ENCODE measurements around the gene ELL.

The ELL gene

DNA sequence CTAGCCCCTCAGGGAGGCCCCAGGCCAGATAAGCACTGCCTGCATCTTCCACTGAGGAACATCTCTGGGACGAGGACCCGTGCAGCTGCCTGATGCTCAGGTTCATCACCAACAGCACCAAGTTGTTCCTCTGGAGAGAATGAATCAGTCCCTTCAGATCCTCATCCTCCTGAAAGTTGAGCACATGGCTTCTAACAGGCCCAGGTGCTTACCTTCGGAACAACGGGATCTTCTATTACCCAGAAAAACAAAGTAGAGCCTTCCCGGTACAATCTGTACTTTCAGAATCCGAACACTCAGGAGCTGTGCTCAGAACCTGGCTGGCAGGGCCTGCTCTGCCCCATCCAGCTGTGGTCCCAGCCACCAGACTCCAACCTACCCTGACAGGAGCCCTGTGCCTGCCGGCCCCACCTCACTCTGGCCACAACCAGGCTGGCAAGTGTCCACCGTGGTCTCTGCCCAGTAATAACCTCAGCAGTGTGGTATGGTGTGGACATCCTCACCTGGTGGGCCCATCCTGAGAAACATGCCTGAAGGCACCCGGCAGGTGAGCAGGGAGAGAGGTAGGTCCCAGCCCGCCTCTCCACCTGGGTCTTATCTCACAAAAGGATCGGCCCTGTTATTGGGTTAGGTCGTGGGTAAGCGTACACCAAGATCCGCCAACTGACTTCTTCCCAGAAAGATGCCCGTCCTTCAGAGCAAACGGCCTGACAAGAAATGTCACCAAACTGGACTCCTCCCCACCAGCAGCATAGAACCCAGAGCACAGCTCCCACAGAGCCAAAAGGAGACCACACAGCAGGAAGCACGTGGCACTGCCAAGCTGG lies 34.1 kb downstream of the ELL start:
- no peak for DNase-seq

DNA sequence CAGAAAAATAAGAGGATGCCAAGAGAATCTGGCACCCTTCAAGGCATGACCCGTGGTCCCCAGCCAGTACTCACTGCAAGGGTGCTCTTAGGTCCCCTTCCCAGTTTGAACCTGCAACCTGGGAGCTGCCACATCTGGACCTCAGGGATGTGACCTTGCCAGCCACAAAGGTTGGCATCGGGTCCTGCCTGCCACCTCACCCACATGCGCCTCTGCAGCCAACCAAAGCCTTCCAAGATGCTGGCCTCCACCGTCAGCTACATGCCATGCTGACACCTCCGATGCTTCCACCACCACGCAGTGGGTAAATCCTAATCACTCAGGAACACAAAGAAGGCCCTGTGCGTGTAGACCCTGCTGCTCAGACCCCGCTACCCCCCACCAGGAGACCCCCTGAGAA lies 35.1 kb downstream of the ELL start:
- DNase-seq: no peak

DNA sequence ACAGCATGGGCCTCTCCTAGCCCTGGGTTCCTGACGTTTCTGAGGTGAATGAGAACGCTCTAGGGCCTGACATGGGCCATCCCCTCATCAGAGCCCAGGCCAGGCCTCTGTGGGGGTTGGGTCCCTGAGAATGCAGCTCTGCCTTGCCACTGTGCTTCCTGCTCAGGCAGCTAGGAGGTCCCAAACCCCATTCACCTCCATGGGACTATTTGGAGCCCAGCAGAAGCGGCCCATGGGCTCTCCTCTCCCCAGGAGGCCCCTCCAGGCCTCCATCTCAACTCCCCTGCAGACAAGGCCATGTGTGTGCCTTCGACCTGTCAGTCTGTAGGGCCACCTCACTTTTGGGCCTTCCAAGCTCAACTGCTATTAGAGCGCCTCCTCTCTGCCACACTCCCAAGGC lies 36.9 kb downstream of the ELL start:
- no peak for DNase-seq

DNA sequence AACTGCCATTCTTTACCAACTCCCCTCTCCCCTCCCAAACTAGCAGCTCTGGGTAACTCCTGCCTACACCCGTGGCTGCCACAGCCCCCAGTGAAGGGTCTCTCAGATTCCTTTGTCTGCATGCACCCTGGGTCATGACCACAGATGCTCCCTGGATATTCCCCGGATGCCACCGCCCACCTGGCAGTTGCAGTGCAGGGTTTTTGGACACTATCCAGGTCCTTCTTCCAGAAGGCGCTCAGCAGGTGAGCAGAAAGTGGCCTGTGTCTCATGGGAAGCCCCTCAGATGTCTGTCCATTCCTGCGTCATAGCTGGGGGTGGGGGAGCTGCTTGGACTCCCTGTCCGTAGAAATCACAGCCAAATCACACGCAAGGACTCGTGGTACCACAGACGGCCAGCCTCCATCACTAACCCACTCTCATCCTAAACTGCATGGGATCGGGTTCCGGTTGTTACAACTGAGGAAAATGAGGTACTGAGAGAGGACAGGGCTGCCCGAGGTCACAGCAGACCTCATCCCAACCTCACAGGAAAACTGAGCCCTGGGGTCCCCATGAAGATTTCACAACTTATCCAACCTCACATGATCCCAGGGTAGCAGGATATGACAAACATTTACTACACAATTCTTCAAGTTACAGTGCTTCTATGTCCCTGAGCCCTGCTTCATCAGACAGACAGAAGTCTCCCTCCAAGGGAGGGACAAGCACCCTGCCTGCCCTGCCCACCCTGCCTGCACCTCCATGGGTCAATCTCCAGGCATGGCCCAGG lies 38.6 kb downstream of the ELL start:
- DNase-seq: no peak

DNA sequence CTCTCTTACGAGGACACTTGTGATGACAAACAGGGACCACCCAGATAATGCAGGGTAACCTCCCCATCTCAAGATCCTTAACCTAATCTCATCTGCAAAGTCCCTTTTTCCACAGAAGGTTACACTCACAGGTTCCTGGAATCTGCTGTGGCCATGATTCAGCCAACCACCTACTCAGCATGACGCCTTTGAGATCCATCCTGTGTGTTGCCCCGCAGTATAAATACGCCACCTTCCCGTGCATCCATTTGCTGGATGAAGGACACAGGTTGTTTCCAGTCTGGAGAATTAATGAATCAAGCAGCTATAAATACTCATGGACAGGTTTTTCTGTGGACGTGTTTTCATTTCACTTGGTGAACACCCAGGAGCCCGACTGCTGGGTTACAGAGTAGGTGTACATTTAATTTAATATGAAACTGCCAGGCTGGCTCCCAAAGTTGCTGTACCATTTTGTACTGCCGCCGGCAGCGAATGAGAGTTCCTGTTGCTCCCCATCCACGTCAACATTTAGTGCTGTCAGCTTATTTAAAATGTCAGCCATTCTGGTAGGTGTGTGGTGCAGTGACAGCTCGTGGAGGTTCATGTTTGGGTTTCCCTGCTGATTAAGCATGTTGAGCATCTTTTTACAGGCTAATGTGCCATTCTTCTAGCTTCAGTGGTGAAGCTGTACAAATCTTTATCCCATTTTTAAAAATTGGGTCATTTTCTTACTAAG lies 40.2 kb downstream of the ELL start:
- no peak for DNase-seq

DNA sequence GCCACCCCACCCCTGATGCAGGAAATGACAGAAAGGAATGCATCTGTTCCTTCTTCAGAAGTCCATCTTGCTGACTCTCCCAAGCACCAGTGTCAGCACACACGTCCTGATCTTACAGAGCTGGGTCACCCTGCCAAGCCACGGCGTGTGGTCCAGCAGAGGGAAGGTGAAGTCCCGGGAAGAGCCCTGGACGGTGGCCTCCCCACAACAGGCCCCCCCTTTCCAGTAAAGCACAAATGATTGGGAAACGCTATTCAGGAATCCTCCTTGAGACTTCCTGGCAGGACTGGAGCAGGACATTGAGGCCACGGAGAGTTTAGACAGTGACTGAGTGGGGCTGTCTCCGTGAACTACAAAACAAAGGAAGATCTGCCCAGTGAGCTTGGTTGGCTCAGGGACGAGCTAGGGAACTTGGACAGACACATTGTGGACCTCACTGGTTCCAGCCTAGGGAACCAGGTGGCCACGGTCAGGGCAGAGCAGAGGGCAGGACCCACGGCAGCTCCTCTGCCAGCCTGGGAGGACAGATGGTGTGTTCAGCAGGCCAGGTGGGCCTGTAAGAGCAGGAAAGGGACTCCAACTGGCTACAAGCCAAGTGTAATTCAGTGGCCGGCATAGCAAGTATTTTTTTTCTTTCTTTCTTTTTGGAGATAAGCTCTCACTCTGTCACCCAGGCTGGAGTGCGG lies 41.7 kb downstream of the ELL start:
- DNase-seq: no peak

DNA sequence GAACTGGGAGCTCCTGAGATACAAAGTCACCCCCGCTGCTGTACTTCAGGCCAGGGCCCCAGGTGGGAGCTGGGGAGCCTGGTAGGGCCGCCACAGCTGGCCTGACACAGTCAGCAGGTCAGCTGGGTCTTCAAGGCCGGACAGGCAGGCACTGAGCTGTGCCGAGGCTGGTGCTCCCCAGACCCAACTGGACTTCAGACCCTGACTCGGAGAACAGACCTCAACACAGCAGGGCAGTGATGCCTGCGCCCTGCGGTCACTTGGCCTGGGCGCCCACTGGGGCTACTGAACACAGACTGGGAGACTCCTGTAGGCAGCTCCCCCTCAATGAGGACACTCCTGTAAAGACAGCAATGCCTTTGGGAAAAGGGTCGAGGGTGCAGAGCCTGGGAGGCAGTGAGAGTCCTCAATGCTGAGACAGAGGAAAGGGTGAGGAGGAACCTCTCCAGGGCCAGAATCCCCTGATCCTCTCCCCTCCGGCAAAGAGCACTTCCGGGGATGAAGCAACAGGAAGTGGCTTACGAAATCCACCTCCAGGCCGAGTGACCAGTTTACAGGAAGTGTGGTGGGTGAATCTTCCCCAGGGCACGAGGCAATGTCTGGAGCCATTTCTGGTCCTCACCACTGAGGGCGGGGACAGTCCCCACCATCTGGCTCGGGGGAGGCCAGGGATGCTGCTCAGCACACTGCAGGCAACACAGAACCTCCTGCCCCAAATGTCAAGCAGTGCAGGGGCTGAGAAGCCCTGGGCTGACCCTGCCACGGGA lies 43.1 kb downstream of the ELL start:
- DNase-seq: peak; percentile 81

DNA sequence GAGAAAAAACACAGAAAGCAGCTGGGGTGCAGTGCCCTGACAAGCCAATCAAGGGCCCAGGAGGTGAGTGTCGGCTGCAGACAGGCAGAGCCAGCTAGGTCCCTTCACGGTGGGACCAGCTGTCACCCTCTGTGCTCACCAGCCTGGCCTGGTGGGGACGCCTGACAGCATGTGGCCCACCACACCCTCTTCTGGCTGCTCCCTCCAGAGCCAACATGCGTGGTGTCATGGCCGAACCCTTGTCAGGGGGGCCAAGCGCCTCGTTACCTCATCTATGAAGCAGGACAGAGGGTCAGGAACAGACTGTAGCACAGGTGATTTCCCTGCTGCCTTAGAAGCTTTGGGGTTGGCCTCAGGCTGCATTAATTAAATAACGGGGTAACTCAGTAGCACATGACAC lies 43.9 kb downstream of the ELL start:
- DNase-seq: no peak

DNA sequence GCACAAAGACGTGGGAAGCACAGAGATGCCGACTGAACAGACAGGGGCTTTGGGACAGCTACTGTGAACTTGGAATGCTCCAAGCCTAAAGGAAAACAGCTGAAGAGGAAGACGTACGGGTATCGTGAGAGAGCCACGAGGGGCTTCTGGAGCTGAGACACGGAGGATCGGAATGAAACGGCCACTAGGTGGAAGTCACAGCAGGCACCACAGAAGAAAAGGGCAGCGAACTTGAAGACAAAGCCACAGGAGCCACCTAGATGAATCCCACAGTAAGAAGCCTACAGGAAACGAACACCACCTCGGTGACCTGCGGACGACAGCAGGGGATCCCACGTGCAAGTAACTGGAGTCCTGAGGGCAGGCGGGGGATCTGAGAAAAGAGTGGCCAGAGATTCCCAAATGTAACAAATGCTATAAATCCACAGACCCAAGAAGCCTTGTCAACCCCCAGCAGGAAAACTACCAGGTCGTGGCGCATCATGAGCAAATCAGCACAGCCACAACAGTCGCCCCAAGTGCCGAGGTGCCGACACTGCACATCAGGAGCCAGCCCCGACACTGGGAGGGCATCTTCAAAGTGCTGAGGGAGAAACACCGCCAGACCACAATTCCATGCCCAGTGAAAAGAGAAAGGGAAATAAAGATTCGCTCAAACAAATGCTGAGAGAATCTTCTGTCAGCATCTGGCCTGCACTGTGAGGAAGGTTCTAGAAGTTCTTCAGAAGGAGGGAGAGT lies 44.7 kb downstream of the ELL start:
- DNase-seq: no peak

DNA sequence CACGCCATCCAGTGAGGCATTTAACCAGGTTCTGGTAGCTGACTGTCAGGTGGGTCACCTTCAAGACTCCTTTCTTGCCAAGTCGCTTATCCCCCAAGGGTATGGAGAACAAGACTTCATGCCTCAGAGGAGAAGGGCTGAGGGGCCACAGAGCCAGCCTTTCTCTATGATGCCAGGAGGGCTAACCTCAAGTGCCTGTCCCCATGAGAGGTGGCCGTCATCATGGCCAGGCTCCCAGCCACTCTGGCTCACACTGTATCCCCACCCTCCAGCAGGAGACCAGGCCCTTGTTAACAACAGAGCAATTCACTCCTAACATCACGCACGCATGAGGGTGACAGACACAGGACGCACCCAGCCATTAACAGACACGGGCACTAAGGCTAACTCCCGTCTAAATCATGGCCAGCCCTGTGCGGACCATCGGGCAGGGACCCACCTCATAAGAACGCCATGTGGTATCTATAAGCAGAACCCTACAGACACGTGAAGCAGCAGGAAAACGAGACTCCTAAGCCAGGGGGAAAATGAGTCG lies 45.3 kb downstream of the ELL start:
- no peak for DNase-seq

DNA sequence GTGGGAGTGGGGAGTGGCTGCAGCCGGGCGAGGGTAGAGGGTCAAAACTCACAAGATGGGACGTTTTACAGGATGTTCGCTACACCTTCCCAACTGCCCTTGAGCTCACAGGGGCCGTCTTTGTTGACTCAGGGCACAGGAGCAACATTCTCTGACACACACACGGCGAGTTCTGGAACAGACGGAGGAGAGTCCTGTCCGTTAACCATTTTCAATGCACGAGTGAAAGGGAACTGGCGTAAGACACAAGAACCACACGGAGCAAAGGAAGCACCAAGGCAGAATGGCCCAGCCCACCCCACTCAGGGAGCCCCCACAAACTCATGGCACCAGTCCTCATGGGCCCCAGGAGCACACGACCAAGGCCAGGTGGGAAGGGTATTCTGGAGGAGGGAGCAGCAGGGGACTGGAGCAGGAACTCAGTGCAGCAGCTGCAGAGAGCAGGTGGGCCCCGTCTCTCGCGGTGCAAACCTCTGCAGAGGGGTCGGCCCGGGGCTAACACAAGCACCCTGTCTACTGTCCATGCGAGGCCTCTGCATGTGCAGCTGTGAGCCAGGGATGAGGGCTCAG lies 46.0 kb downstream of the ELL start:
- no peak for DNase-seq

DNA sequence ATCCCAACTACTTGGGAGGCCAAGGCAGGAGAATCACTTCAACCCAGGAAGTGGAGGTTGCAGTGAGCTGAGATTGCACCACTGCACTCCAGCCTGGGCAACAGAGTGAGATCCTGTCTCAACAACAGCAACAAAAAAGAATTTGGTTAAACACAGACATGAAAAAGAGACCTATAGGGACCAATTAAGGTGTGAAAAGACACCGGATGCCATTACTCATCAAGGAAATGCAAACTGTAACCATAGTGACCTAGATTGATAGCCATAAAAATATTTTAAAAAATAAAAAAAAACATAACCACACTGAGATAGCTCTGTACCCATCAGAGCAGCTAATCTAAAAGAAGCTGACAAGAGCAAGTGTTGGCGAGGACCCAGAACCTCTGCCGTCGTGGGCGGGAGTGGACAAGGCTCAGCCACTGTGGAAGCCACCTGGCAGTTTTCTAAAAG lies 46.8 kb downstream of the ELL start:
- no peak for DNase-seq

DNA sequence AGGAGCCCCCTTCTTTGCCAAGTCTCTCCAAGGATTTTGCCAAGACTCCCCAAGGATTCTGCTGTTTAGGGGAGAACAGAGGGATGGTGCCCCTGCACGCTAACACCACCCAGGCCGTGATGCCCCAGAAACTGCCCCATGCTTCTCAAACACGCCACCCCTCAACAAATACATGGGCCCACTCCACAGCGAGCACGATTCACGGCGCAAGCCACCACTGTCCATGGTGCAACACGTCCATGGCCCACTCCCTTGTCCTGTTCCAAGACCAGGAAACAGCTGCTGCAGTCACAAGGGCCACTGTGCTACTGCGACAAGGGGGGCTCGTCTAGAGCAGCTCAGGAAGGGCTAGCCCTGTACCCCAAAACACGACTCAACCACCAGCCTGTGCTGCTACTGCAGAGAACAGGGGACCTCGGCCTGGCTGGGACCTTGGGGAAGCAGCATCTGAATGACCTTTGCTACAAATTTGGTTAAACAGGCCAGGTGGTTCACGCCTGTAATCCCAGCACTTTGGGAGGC lies 47.4 kb downstream of the ELL start:
- DNase-seq: no peak

DNA sequence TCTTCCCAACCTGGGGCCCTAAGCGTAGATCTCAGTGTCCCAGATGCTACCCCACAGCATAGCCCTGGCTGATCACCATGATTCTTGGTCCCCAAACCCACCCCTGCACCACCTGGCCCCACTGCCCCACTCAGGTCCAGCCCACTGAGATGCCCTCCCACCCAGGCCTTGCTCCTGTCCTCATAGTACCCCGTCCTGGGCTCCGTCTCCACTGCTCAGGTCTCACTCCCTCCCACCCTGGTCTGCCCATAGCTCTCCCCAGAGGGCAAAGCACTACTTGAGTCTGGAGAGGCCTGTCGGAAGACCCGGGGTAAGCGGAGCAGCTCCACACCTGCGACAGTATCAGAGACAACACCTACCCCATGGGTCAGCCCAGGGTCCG lies 48.2 kb downstream of the ELL start:
- DNase-seq: no peak

DNA sequence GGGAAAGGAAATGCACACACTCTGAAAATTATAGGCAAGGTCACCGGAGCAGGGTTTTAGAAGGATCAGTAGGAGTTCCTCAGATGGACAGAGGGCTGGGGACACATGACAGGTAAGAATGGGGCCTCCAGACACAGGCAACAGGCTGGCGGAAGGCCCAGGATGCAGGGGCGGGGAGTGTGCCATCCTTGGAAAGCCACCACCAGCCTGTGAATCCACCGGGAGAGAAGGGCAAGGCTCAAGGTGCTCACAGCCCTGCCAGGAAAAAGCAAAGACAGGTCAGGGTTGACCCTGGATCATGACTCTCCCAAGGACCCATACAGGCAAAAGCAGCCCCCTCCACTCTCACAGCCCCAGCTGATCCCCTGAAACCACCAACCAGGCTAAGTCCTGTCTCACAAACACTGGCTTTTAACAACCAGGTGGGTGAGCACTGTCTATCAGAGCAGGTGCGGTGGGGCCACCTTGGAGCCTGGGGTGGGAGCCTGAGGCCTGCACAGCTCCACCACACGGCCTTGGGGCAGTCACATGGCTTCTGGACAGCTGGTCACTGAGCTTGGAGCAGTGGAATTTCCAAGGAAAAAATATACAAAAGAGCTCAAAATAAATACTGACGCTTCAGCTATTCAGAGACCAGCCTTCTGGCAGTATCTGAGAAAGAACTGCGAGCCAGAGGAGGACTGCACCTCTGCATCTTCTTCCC lies 48.7 kb downstream of the ELL start:
- no peak for DNase-seq

DNA sequence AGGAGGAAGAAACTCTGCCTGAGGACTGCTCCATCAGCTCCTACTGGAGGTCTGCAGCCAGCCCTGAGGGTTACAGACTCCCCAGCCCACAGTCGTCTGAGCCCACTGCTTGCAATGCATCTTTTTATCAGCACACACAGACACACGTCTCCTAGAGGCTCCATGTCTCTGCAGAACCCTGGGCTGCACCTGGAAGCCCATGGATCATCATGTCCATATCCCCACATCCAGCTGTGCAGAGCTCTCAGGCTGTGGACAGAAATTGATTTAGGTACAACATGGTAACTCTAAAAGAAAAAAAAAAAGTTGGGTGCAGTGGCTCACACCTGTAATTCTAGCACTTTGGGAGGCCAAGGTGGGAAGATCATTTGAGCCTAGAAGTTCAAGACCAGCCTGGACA lies 51.1 kb downstream of the ELL start:
- DNase-seq: no peak

DNA sequence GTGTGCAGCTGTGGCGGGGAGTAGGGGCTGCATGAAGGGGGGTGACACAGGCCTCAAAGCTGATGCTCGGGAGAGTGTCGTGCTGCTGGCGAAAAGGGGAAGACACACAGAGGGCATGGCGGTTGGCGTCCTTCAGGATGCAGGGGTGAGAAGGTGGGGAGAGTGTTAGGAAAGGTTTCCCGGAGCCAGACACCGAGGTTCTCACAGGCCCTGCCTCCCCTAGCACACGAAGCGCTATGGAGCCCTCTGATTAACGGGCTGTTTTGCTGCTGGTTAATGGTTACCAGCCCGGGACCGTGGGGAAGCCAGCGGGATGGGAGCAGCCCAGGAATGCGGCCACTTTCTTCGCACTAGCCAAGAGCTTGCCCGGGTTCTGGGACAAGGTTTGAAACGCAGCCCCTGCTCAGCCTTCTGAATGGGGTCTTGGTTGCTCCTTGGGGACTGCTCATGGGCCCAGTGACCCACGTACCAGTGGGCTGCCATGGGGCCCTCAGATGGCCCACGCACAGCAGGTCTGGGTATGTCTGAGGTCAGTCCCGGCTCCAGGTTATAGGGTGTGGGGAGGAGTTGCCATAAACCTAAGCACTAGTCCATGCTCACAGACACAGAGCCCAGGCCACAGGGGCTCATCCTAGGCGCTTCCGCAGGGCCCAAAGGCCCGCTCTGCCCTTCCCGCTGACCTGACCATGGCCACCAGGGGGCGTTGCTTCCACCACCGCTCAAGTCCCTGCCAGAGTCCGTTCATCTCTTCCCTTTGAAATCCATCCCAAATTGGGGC lies 52.6 kb downstream of the ELL start:
- no peak for DNase-seq

DNA sequence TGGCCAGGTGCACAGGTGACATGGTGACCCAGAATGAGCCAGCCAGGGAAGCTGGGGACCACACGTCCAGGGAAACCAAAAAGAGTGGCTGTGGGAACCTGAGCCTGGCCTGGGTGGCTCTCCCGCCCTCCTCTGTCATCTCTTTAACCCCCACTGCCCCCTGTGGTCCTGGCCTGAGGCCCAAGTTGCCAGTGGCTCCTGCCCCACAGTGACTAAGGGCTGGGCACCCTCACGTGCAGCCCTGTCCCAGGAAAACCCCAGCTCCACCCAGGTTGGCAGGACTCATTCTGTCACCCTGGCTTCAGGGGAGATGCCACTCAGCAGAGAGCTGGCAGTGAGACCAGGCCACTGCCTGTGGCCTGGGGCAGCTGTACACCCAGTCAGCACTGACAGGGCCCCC lies 53.4 kb downstream of the ELL start:
- no peak for DNase-seq

DNA sequence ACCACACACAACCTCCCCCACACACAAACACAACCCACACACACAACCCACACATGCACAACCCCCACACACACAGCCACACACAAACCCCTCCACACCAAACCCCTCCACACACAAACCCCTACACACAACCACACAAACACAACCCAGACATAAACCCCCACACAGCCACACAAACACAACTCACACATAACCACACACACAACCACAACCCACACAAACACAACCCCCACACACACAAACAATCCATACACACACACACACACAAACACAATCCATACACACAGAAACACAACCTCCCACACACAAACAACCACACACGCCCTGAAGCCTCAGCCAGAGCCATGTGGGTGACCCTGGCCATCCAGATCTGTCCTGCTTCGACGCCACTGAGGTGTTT lies 53.9 kb downstream of the ELL start:
- no peak for DNase-seq
